Measurements from ENCODE around the gene GSKIP. TPM values are rescaled to one million over a fixed set of nuclear protein-coding genes. Genes with fewer than 3 reads are reported as not detected.

The GSKIP gene
- total and polyA plus RNA-seq, 2 experiments from 2014 or later = 17.4 to 50.9 TPM

DNA sequence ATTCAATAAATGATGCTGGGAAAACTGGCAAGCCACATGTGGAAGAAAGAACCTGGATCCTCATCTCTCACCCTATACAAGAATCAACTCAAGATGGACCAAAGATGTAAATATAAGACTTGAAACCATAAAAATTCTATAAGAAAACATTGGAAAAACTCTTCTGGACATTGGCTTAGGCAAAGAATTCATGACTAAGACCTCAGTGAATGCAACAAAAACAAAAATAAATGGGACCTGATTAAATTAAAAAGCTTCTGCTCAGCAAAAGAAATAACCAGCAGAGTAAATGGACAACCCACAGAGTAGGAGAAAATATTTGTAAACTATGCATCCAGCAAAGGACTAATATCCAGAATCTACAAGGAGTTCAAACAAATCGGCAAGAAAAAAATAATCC, 24.8 kb upstream of the GSKIP start:
- H3K4me2 ChIP-seq = no peak overlapping the region
- H3K36me3 ChIP-seq (ENCODE audit: insufficient read depth) = no peaks in the 10 kb centered on the region; the same call in 1 of the 2 replicates
- H3K4me3 ChIP-seq = no peak overlapping the region
- H3K79me2 ChIP-seq (replicated peaks; ENCODE audit: insufficient read depth) = no peaks in the 10 kb centered on the region
- Mint-ChIP-seq H3K27ac (no peak overlapping the region), H3K9me3 (no peaks in the 10 kb centered on the region), H3K4me3 (no peak overlapping the region), H3K4me1 (peaks cover 6% of the 10 kb centered on the region; the same call in 2 of the 3 replicates), H3K27me3 (ENCODE audit: insufficient read depth, low read depth, poor library complexity) (no peaks in the 10 kb centered on the region), H3K36me3 (ENCODE audit: low read depth) (peaks cover 17% of the 10 kb centered on the region)
- no peaks in the 10 kb centered on the region for H3K9me2 ChIP-seq (ENCODE audit: insufficient read depth)
- TF ChIP-seq EZH2phosphoT487 (IDR thresholded peaks at IDR 0.05; ENCODE audit: unreplicated experiment) = no peak
- no peak for TF ChIP-seq CTCF (conservative IDR thresholded peaks at IDR 0.05; ENCODE audit: low read depth in 2 of 2)
- no peak for TF ChIP-seq REST (IDR thresholded peaks at IDR 0.05; ENCODE audit: unreplicated experiment)
- TF ChIP-seq, protein P1, sequence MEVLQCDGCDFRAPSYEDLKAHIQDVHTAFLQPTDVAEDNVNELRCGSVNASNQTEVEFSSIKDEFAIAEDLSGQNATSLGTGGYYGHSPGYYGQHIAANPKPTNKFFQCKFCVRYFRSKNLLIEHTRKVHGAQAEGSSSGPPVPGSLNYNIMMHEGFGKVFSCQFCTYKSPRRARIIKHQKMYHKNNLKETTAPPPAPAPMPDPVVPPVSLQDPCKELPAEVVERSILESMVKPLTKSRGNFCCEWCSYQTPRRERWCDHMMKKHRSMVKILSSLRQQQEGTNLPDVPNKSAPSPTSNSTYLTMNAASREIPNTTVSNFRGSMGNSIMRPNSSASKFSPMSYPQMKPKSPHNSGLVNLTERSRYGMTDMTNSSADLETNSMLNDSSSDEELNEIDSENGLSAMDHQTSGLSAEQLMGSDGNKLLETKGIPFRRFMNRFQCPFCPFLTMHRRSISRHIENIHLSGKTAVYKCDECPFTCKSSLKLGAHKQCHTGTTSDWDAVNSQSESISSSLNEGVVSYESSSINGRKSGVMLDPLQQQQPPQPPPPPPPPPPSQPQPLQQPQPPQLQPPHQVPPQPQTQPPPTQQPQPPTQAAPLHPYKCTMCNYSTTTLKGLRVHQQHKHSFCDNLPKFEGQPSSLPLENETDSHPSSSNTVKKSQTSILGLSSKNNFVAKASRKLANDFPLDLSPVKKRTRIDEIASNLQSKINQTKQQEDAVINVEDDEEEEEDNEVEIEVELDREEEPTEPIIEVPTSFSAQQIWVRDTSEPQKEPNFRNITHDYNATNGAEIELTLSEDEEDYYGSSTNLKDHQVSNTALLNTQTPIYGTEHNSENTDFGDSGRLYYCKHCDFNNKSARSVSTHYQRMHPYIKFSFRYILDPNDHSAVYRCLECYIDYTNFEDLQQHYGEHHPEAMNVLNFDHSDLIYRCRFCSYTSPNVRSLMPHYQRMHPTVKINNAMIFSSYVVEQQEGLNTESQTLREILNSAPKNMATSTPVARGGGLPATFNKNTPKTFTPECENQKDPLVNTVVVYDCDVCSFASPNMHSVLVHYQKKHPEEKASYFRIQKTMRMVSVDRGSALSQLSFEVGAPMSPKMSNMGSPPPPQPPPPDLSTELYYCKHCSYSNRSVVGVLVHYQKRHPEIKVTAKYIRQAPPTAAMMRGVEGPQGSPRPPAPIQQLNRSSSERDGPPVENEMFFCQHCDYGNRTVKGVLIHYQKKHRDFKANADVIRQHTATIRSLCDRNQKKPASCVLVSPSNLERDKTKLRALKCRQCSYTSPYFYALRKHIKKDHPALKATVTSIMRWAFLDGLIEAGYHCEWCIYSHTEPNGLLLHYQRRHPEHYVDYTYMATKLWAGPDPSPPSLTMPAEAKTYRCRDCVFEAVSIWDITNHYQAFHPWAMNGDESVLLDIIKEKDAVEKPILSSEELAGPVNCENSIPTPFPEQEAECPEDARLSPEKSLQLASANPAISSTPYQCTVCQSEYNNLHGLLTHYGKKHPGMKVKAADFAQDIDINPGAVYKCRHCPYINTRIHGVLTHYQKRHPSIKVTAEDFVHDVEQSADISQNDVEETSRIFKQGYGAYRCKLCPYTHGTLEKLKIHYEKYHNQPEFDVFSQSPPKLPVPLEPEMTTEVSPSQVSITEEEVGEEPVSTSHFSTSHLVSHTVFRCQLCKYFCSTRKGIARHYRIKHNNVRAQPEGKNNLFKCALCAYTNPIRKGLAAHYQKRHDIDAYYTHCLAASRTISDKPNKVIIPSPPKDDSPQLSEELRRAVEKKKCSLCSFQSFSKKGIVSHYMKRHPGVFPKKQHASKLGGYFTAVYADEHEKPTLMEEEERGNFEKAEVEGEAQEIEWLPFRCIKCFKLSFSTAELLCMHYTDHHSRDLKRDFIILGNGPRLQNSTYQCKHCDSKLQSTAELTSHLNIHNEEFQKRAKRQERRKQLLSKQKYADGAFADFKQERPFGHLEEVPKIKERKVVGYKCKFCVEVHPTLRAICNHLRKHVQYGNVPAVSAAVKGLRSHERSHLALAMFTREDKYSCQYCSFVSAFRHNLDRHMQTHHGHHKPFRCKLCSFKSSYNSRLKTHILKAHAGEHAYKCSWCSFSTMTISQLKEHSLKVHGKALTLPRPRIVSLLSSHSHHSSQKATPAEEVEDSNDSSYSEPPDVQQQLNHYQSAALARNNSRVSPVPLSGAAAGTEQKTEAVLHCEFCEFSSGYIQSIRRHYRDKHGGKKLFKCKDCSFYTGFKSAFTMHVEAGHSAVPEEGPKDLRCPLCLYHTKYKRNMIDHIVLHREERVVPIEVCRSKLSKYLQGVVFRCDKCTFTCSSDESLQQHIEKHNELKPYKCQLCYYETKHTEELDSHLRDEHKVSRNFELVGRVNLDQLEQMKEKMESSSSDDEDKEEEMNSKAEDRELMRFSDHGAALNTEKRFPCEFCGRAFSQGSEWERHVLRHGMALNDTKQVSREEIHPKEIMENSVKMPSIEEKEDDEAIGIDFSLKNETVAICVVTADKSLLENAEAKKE (CRISPR knock-in tag; IDR thresholded peaks at IDR 0.05) = no peak
- TF ChIP-seq EZH2 (IDR thresholded peaks at IDR 0.05; ENCODE audit: low read depth, unreplicated experiment) = no peak
- TF ChIP-seq ZNF114 (CRISPR knock-in tag; IDR thresholded peaks at IDR 0.05) = no peak
- TF ChIP-seq STAT1 (IDR thresholded peaks at IDR 0.05; ENCODE audit: unreplicated experiment) = no peak
- TF ChIP-seq ETS1 (IDR thresholded peaks at IDR 0.05) = no peak
- TF ChIP-seq JUNB (IDR thresholded peaks at IDR 0.05; ENCODE audit: unreplicated experiment) = no peak
- TF ChIP-seq CREB1 (CRISPR knock-in tag; IDR thresholded peaks at IDR 0.05; ENCODE audit: low read depth) = no peak
- no peak for TF ChIP-seq ZNF331 (CRISPR knock-in tag; IDR thresholded peaks at IDR 0.05; ENCODE audit: low read depth)
- TF ChIP-seq NANOG (IDR thresholded peaks at IDR 0.05; ENCODE audit: borderline replicate concordance) = no peak
- no peak for TF ChIP-seq POLR2AphosphoS5 (IDR thresholded peaks at IDR 0.05; ENCODE audit: low read depth)
- no peak overlapping the region for H2AFZ ChIP-seq
- no peaks in the 10 kb centered on the region for H4K20me1 ChIP-seq (replicated peaks; ENCODE audit: insufficient read depth)
- no peaks in the 10 kb centered on the region for H3F3A ChIP-seq (replicated peaks; ENCODE audit: low read depth)
- DNase-seq (ENCODE audit: low spot score) (no peak), ATAC-seq (no peak)
- H3K27ac ChIP-seq (ENCODE audit: low read depth) = no peak overlapping the region
- H3K4me1 ChIP-seq (ENCODE audit: insufficient read depth) = 0 out of 2 replicates have a peak, but pooled peaks cover 4% of the 10 kb centered on the region
- H3K27me3 ChIP-seq (ENCODE audit: insufficient read depth) = no peaks in the 10 kb centered on the region
